GM12878 (cell line): Measurements from ENCODE around the gene GRIP2. TPM values are rescaled to one million over a fixed set of nuclear protein-coding genes. Genes with fewer than 3 reads are reported as not detected.

Source experiments
- ATAC-seq: fragments of 200-7000 bp; cut with Tn5 transposase; 3 replicates; pipeline ENCODE4 v1.9.1; 2020; ENCODE audit warnings: mild to moderate bottlenecking, moderate library complexity
- BruUV-seq: library from RNA; stranded (reverse); fragments of 400-500 nt; replicated peaks from 2 replicates; lab custom pipeline; 2021; lab: Mats Ljungman, UMichigan
- CTCF ChIA-PET: fragments of 300-600 bp; sonication (Branson Sonifier 250); formaldehyde crosslinking; extraction: SDS; loops from one replicate; lab custom pipeline; 2021; ENCODE audit warnings: inconsistent platforms; lab: Yijun Ruan, JAX
- POLR2A ChIA-PET: fragments of 350-600 bp; formaldehyde crosslinking; extraction: SDS; loops from one replicate; lab custom pipeline; 2021; ENCODE audit warnings: inconsistent platforms; lab: Charles Lee
- RAD21 ChIA-PET: fragments of 300-600 bp; sonication (Branson Sonifier 250); formaldehyde crosslinking; loops from one replicate; lab custom pipeline; 2023; ENCODE audit warnings: antibody characterized with exemption; ENCODE audit not compliant: unreplicated experiment; lab: Charles Lee
- SMC1A ChIA-PET: fragments of 300-600 bp; sonication (Branson Sonifier 250); formaldehyde crosslinking; loops from one replicate; lab custom pipeline; 2023; ENCODE audit not compliant: unreplicated experiment, uncharacterized antibody; lab: Charles Lee
- DNase-seq: peaks from one replicate; pipeline ENCODE4 v3.0.0-alpha.2; 2011; ENCODE audit warnings: low read depth, low spot score
- FAIRE-seq: peaks from 3 replicates; lab custom pipeline; 2011; peaks lifted over from hg19 to GRCh38; lab: Jason Lieb, UNC
- H2AFZ ChIP-seq: 2 replicates; pipeline ENCODE4 v1.6.0; 2011; ENCODE audit warnings: low read depth, low read length, control low read depth; ENCODE audit not compliant: control insufficient read depth
- H3K27ac ChIP-seq: 2 replicates; pipeline ENCODE4 v1.5.1; 2011; ENCODE audit warnings: control low read depth; ENCODE audit not compliant: control insufficient read depth, insufficient read depth
- H3K27me3 ChIP-seq, 2 experiments: replicated peaks in 1 of 2; 2 replicates each; pipeline versions ENCODE4 v1.6.0 to v1.6.1; 2011; ENCODE audit warnings: low read length in 1 of 2; ENCODE audit not compliant: control insufficient read depth in 2 of 2, insufficient read depth in 2 of 2
- H3K36me3 ChIP-seq, 2 experiments: 2 replicates each; pipeline ENCODE4 v1.5.1; 2011; ENCODE audit warnings: low read length in 1 of 2; ENCODE audit not compliant: control insufficient read depth in 2 of 2, insufficient read depth in 2 of 2
- H3K4me1 ChIP-seq: 2 replicates; pipeline ENCODE4 v1.6.1; 2011; ENCODE audit warnings: mild to moderate bottlenecking, low read length, moderate library complexity, mixed read lengths; ENCODE audit not compliant: control insufficient read depth, insufficient read depth
- H3K4me2 ChIP-seq: 2 replicates; pipeline ENCODE4 v1.6.0; 2011; ENCODE audit warnings: control low read depth; ENCODE audit not compliant: control insufficient read depth, insufficient read depth
- H3K4me3 ChIP-seq: fragments of 200-600 bp; sonication (generic); 2 replicates; pipeline ENCODE4 v1.5.1; 2016
- H3K79me2 ChIP-seq: 2 replicates; pipeline ENCODE4 v1.6.0; 2011; ENCODE audit warnings: low read length; ENCODE audit not compliant: control insufficient read depth, insufficient read depth
- H3K9ac ChIP-seq: 2 replicates; pipeline ENCODE4 v1.8.0; 2011; ENCODE audit warnings: low read length, control low read depth, mixed read lengths; ENCODE audit not compliant: control insufficient read depth, insufficient read depth
- H3K9me3 ChIP-seq: replicated peaks from 3 replicates; pipeline ENCODE4 v1.5.1; 2011; ENCODE audit warnings: mild to moderate bottlenecking, low read length; ENCODE audit not compliant: control insufficient read depth, insufficient read depth
- H4K20me1 ChIP-seq: 2 replicates; pipeline ENCODE4 v1.6.0; 2011; ENCODE audit not compliant: control insufficient read depth, insufficient read depth
- ATF7 ChIP-seq: fragments of 450-650 bp; IDR thresholded peaks from 2 replicates; pipeline ENCODE4 v1.6.1; 2016; ENCODE audit warnings: low read depth, mild to moderate bottlenecking
- BCLAF1 ChIP-seq: fragments of 450-650 bp; IDR thresholded peaks from 2 replicates; pipeline ENCODE4 v1.6.1; 2017; ENCODE audit warnings: antibody characterized with exemption, mild to moderate bottlenecking, moderate library complexity
- BMI1 ChIP-seq: fragments of 450-650 bp; IDR thresholded peaks from 2 replicates; pipeline ENCODE4 v1.6.1; 2016; ENCODE audit warnings: mild to moderate bottlenecking, moderate library complexity, borderline replicate concordance
- DPF2 ChIP-seq: fragments of 450-650 bp; IDR thresholded peaks from 2 replicates; pipeline ENCODE4 v1.6.1; 2017; ENCODE audit warnings: mild to moderate bottlenecking
- LARP7 ChIP-seq: fragments of 450-650 bp; IDR thresholded peaks from 2 replicates; pipeline ENCODE4 v1.6.1; 2017; ENCODE audit warnings: mild to moderate bottlenecking
- MEF2B ChIP-seq: fragments of 450-650 bp; IDR thresholded peaks from 2 replicates; pipeline ENCODE4 v1.6.1; 2018; ENCODE audit warnings: mild to moderate bottlenecking, moderate library complexity; ENCODE audit not compliant: partially characterized antibody, poor library complexity, severe bottlenecking
- NFXL1 ChIP-seq: fragments of 450-650 bp; IDR thresholded peaks from 2 replicates; pipeline ENCODE4 v1.6.1; 2017; ENCODE audit warnings: antibody characterized with exemption, mild to moderate bottlenecking, borderline replicate concordance
- POLR2AphosphoS5 ChIP-seq: IDR thresholded peaks from 2 replicates; pipeline ENCODE4 v1.6.1; 2011; ENCODE audit warnings: mild to moderate bottlenecking, low read length, inconsistent platforms
- RUNX3 ChIP-seq: IDR thresholded peaks from 2 replicates; pipeline ENCODE4 v1.6.1; 2012; ENCODE audit warnings: low read length, inconsistent platforms
- SMC3 ChIP-seq: IDR thresholded peaks from 2 replicates; pipeline ENCODE4 v1.6.1; 2011; ENCODE audit warnings: low read length, improper control_type of control experiment, borderline replicate concordance
- SRF ChIP-seq, 2 experiments: IDR thresholded peaks; 2 replicates each; pipeline ENCODE4 v1.6.1; 2011; ENCODE audit warnings: low read depth in 2 of 2, low read length in 2 of 2, mild to moderate bottlenecking in 1 of 2, moderate library complexity in 1 of 2
- ZNF687 ChIP-seq: fragments of 450-650 bp; IDR thresholded peaks from 2 replicates; pipeline ENCODE4 v1.6.1; 2017; ENCODE audit warnings: mild to moderate bottlenecking, moderate library complexity
- whole genome bisulfite sequencing: methylation state at CpG from one replicate; pipeline ENCODE4 v1.1.6; 2016; ENCODE audit warnings: low lambda C conversion rate; ENCODE audit not compliant: insufficient replicate concordance, insufficient coverage; ENCODE audit errors: missing lambda C conversion rate; 5-methylcytosine and 5-hydroxymethylcytosine counted together
- in situ Hi-C: fragments of 300-500 bp; cut with MboI; formaldehyde crosslinking; loops from 9 replicates; pipeline ENCODE4 v1.14.3; 2018; ENCODE audit warnings: mixed read lengths
- intact Hi-C: fragments of 100-400 bp; cut with micrococcal nuclease; formaldehyde crosslinking; loops from one replicate; pipeline ENCODE4 v1.14.2; 2022; ENCODE audit not compliant: unreplicated experiment
- polyA plus RNA-seq, 11 experiments: library from polyadenylated mRNA; depleted of rRNA in 4 of 11; unstranded in 6 of 11; stranded (reverse) in 5 of 11; fragments of >200 nt; fragmentation: Nextera tagmentation in 4 of 11; fragmentation: Illumina TruSeq in 1 of 11; extraction: Ambion mirVana in 4 of 11; extraction: Trizol in 1 of 11; gene quantifications; 1 replicate in 1 of 11; 2 replicates in 10 of 11; pipeline versions ENCODE4 v1.2.1 to v1.2.3, GENCODE V29; 2011 to 2016; ENCODE audit warnings: inconsistent platforms in 2 of 11, missing spikeins in 2 of 11, low read depth in 1 of 11
- total RNA-seq, 4 experiments: library from RNA; depleted of rRNA in 3 of 4; stranded (reverse); fragments of >200 nt in 3 of 4; fragmentation: Illumina TruSeq in 1 of 4; extraction: Trizol in 1 of 4; gene quantifications; 2 replicates each; pipeline versions ENCODE4 v1.2.1 to v1.2.3, GENCODE V29; 2013 to 2021
- TF ChIP-seq, protein P1 (sequence below): IDR thresholded peaks from 2 replicates; pipeline ENCODE4 v1.6.1; 2011; ENCODE audit warnings: low read depth, low read length, improper control_type of control experiment, borderline replicate concordance
- TF ChIP-seq, protein P2 (sequence below): IDR thresholded peaks from 2 replicates; pipeline ENCODE4 v1.6.1; 2011; ENCODE audit warnings: mild to moderate bottlenecking, low read depth, low read length, moderate library complexity; ENCODE audit not compliant: insufficient replicate concordance

The GRIP2 gene
- total and polyA plus RNA-seq, 10 of the 15 experiments (the other 5 are each of a cell fraction or from before 2014, with no cell fraction given): not detected

- intact Hi-C loops (no loop called here), in situ Hi-C loops (no loop called here)
- Histone ChIP-seq H3K79me2 (no peaks in the 10 kb centered on the region), H3K4me1 (no peaks in the 10 kb centered on the region), H2AFZ (no peak overlapping the region), H3K4me2 (no peak overlapping the region), H3K27me3 (no peaks in the 10 kb centered on the region), H4K20me1 (no peaks in the 10 kb centered on the region), H3K36me3 (peaks cover 19 to 28% of the 10 kb centered on the region in 2 experiments), H3K4me3 (no peak overlapping the region), H3K27ac (no peak overlapping the region), H3K9ac (no peak overlapping the region), H3K9me3 (no peaks in the 10 kb centered on the region)
- no TSS peak for BruUV-seq
- no peak for FAIRE-seq
- WGBS: 88% methylated on average over 17 of the region's 17 CpGs
- ATAC-seq: no peak
- ChIA-PET SMC1A (no interaction called here), CTCF (interaction anchor here (1.5 kb wide), 1 partner anchor 16 kb away, joined by 4 read pairs; no protein-coding TSS in a partner anchor), RAD21 (no interaction called here), POLR2A (no interaction called here)
- DNase-seq: no peak
- no peak for TF ChIP-seq LARP7
- no peak for TF ChIP-seq RUNX3
- TF ChIP-seq POLR2AphosphoS5: no peak
- TF ChIP-seq NFXL1: no peak
- no peak for TF ChIP-seq MEF2B
- TF ChIP-seq BMI1: no peak
- TF ChIP-seq SMC3: no peak
- no peak for TF ChIP-seq ZNF687
- TF ChIP-seq ATF7: no peak
- TF ChIP-seq DPF2: no peak
- TF ChIP-seq, protein P1, sequence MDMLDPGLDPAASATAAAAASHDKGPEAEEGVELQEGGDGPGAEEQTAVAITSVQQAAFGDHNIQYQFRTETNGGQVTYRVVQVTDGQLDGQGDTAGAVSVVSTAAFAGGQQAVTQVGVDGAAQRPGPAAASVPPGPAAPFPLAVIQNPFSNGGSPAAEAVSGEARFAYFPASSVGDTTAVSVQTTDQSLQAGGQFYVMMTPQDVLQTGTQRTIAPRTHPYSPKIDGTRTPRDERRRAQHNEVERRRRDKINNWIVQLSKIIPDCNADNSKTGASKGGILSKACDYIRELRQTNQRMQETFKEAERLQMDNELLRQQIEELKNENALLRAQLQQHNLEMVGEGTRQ: no peak
- TF ChIP-seq, protein P2, sequence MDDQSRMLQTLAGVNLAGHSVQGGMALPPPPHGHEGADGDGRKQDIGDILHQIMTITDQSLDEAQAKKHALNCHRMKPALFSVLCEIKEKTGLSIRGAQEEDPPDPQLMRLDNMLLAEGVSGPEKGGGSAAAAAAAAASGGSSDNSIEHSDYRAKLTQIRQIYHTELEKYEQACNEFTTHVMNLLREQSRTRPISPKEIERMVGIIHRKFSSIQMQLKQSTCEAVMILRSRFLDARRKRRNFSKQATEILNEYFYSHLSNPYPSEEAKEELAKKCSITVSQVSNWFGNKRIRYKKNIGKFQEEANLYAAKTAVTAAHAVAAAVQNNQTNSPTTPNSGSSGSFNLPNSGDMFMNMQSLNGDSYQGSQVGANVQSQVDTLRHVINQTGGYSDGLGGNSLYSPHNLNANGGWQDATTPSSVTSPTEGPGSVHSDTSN: no peak
- no peak for TF ChIP-seq BCLAF1
- TF ChIP-seq SRF (IDR thresholded peaks at IDR 0.05; ENCODE audit: low read depth in 2 of 2, low read length in 2 of 2): no peak
Measured at GRCh38 chr3:14451844-14452739, 88.0 kb downstream of the GRIP2 start.
